KG1 (cell line): ENCODE results near the gene ELP1.
"Not testable (repeated sequence)": the region's sequence is repeated elsewhere in the genome, so short reads cannot be mapped to it uniquely, and the experiment has no call there.

ENCODE experiments used
- DNase-seq: peaks from one replicate; lab custom pipeline; 2025; lab: John Stamatoyannopoulos, UW

ELP1 gene

GRCh38 chr9:108854641-108855528, 79.0 kb downstream of the ELP1 start:
- DNase-seq: no peak

- DNase-seq: no peak
These were observed 79.8 kb downstream of the ELP1 start for GRCh38 chr9:108854094-108854493.

GRCh38 chr9:108852079-108852478, 81.8 kb downstream of the ELP1 start:
- DNase-seq: no peak

- DNase-seq: no peak
These were observed 82.8 kb downstream of the ELP1 start for GRCh38 chr9:108851138-108851537.

- no peak for DNase-seq
These were observed 83.5 kb downstream of the ELP1 start for GRCh38 chr9:108850293-108850897.

GRCh38 chr9:108848296-108848695, 85.6 kb downstream of the ELP1 start:
- DNase-seq: not testable (repeated sequence)

- no peak for DNase-seq
These were observed 88.0 kb downstream of the ELP1 start for GRCh38 chr9:108845947-108846346.

- no peak for DNase-seq
These were observed 88.4 kb downstream of the ELP1 start for GRCh38 chr9:108845507-108845906.

GRCh38 chr9:108844856-108845255, 89.1 kb downstream of the ELP1 start:
- no peak for DNase-seq

GRCh38 chr9:108844391-108844790, 89.5 kb downstream of the ELP1 start:
- DNase-seq: no peak

- peak; percentile 35 for DNase-seq
These were observed 91.2 kb downstream of the ELP1 start for GRCh38 chr9:108842610-108843295.

GRCh38 chr9:108839561-108839960, 94.4 kb downstream of the ELP1 start:
- DNase-seq: not testable (repeated sequence)

GRCh38 chr9:108838017-108838416, 95.9 kb downstream of the ELP1 start:
- no peak for DNase-seq

- DNase-seq: no peak
These were observed 96.4 kb downstream of the ELP1 start for GRCh38 chr9:108837530-108837929.

- no peak for DNase-seq
These were observed 97.1 kb downstream of the ELP1 start for GRCh38 chr9:108836781-108837180.

- no peak for DNase-seq
These were observed 97.6 kb downstream of the ELP1 start for GRCh38 chr9:108836319-108836718.

- no peak for DNase-seq
These were observed 98.1 kb downstream of the ELP1 start for GRCh38 chr9:108835831-108836230.

GRCh38 chr9:108834959-108835665, 98.8 kb downstream of the ELP1 start:
- DNase-seq: no peak

- DNase-seq: no peak
These were observed 101.8 kb downstream of the ELP1 start for GRCh38 chr9:108832179-108832500.

- DNase-seq: no peak
These were observed 102.3 kb downstream of the ELP1 start for GRCh38 chr9:108831496-108832178.

- no peak for DNase-seq
These were observed 103.7 kb downstream of the ELP1 start for GRCh38 chr9:108830272-108830671.

- DNase-seq: no peak
These were observed 110.1 kb downstream of the ELP1 start for GRCh38 chr9:108823829-108824228.
